Activated naive CD4-positive, alpha-beta T cell treated with anti-CD3 and anti-CD28 coated beads for 36 hours (primary cell): Measurements from ENCODE around the gene KRTAP10-3. TPM values are rescaled to one million over a fixed set of nuclear protein-coding genes. Genes with fewer than 3 reads are reported as not detected.

Source experiments
- CTCF ChIA-PET: fragments of 350-600 bp; sonication (Branson Sonifier 250); formaldehyde crosslinking; loops from one replicate; lab custom pipeline; 2021; ENCODE audit warnings: antibody characterized with exemption; lab: Charles Lee
- DNase-seq: peaks from one replicate; pipeline ENCODE4 v3.0.0-alpha.2; 2020
- H3K27ac Mint-ChIP-seq: one replicate; pipeline ENCODE4 v1.8.0; 2021; ENCODE audit warnings: mild to moderate bottlenecking, mixed read lengths
- H3K27me3 Mint-ChIP-seq: one replicate; pipeline ENCODE4 v1.8.0; 2021; ENCODE audit warnings: low read depth, mixed read lengths
- H3K36me3 Mint-ChIP-seq: one replicate; pipeline ENCODE4 v1.8.0; 2021; ENCODE audit warnings: low read depth, mixed read lengths
- H3K4me1 Mint-ChIP-seq: one replicate; pipeline ENCODE4 v1.8.0; 2021; ENCODE audit warnings: low read depth, mixed read lengths
- H3K4me3 Mint-ChIP-seq: one replicate; pipeline ENCODE4 v1.8.0; 2021; ENCODE audit warnings: mild to moderate bottlenecking, moderate library complexity, mixed read lengths
- H3K9me3 Mint-ChIP-seq: one replicate; pipeline ENCODE4 v1.8.0; 2021; ENCODE audit warnings: mixed read lengths
- intact Hi-C: fragments of 100-400 bp; cut with micrococcal nuclease; formaldehyde crosslinking; loops from one replicate; pipeline ENCODE4 v1.15.1; 2023
- total RNA-seq, 2 experiments: library from RNA; stranded (reverse); gene quantifications; one replicate each; pipeline ENCODE4 v1.2.3, GENCODE V29; 2021

The KRTAP10-3 gene
- total RNA-seq, 2 experiments from 2014 or later: not detected

GRCh38 chr21:44526096-44526997 is 32.2 kb downstream of the KRTAP10-3 start:
- Mint-ChIP-seq H3K27me3 (no peaks in the 10 kb centered on the region), H3K4me1 (no peaks in the 10 kb centered on the region), H3K4me3 (no peak overlapping the region), H3K27ac (no peak overlapping the region), H3K9me3 (no peaks in the 10 kb centered on the region), H3K36me3 (no peaks in the 10 kb centered on the region)
- DNase-seq: no peak
- CTCF ChIA-PET: no interaction called here
- intact Hi-C loops: no loop called here

GRCh38 chr21:44525391-44526095 is 33.1 kb downstream of the KRTAP10-3 start:
- Mint-ChIP-seq H3K4me1 (no peaks in the 10 kb centered on the region), H3K9me3 (no peaks in the 10 kb centered on the region), H3K36me3 (no peaks in the 10 kb centered on the region), H3K4me3 (no peak overlapping the region), H3K27ac (no peak overlapping the region), H3K27me3 (no peaks in the 10 kb centered on the region)
- CTCF ChIA-PET: no interaction called here
- intact Hi-C loops: no loop called here
- no peak for DNase-seq

DNA sequence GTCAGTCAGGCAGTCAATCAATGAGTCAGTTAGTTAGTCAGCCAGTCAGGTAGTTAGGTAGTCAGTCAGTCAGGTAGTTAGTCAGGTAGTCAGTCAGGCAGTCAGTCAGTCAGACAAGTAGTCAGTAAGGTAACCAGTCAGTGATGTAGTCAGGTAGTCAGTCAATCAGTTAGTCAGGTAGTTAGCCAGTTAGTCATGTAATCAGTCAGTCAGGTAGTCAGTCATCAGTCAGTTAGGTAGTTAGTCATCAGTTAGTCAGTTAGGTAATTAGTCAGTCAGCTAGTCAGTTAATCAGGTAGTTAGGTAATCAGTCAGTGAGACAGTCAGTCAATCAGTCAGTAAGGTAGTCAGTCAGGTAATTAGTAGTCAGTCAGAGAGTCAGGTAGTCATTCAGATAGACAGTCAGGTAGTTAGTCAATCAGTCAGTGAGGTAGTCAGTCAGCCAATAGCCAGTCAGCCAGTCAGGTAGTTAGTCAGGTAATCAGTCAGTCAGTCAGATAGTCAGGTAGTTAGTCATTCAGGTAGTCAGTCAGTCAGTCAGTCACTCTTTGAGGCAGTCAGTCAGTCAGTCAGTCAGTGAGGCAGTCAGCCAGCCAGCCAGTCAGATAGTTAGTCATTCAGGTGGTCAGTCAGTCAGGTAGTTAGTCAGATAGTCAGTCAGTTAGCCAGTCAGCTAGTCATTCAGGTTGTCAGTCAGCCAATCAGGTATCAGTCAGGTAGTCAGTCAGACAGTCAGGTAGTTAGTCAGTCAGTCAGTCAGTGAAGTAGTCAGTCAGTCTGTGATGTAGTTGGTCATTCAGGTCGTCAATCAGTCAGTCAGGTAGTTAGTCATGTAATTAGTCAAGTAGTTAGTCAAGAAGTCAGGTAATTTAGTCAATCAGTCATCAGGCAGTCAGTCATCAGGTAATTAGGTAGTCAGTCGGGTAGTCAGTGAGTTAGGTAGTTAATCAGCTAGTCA is 33.9 kb downstream of the KRTAP10-3 start:
- H3K4me1 Mint-ChIP-seq: no peaks in the 10 kb centered on the region
- no peaks in the 10 kb centered on the region for H3K36me3 Mint-ChIP-seq
- CTCF ChIA-PET: no interaction called here
- no peak overlapping the region for H3K27ac Mint-ChIP-seq
- no peaks in the 10 kb centered on the region for H3K27me3 Mint-ChIP-seq
- intact Hi-C loops: no loop called here
- DNase-seq: no peak
- no peak overlapping the region for H3K4me3 Mint-ChIP-seq
- no peaks in the 10 kb centered on the region for H3K9me3 Mint-ChIP-seq

GRCh38 chr21:44523567-44524413 is 34.8 kb downstream of the KRTAP10-3 start:
- Mint-ChIP-seq H3K27me3 (no peaks in the 10 kb centered on the region), H3K36me3 (no peaks in the 10 kb centered on the region), H3K9me3 (no peaks in the 10 kb centered on the region), H3K4me3 (no peak overlapping the region), H3K4me1 (no peaks in the 10 kb centered on the region), H3K27ac (no peak overlapping the region)
- no peak for DNase-seq
- CTCF ChIA-PET: no interaction called here
- intact Hi-C loops: no loop called here

DNA sequence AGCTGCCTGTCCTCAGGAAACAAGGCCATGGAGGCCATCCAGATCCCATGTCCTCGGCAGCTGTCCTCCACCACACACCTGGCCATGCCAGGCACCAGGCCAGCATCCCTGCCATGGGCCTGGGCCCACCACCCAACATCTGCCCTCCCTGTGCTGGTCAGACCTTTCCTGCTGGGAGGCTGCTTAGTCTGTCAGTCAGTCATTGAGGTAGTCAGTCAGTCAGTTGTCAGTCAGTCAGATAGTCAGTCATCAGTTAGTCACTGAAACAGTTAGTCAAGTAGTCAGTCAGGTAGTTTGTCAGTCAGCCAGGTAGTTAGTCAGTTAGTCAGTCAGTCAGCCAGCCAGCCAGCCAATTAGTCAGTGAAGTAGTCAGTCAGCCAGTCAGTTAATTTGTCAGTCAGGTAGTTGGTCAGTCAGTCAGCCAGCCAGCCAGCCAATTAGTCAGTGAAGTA is 35.8 kb downstream of the KRTAP10-3 start:
- Mint-ChIP-seq H3K27ac (no peak overlapping the region), H3K4me1 (no peaks in the 10 kb centered on the region), H3K36me3 (no peaks in the 10 kb centered on the region), H3K4me3 (no peak overlapping the region), H3K27me3 (no peaks in the 10 kb centered on the region), H3K9me3 (no peaks in the 10 kb centered on the region)
- CTCF ChIA-PET: no interaction called here
- no peak for DNase-seq
- intact Hi-C loops: no loop called here

- Mint-ChIP-seq H3K9me3 (no peaks in the 10 kb centered on the region), H3K27me3 (no peaks in the 10 kb centered on the region), H3K27ac (no peak overlapping the region), H3K36me3 (no peaks in the 10 kb centered on the region), H3K4me1 (no peaks in the 10 kb centered on the region), H3K4me3 (no peak overlapping the region)
- intact Hi-C loops: no loop called here
- CTCF ChIA-PET: no interaction called here
- no peak for DNase-seq
These were observed 36.5 kb downstream of the KRTAP10-3 start for GRCh38 chr21:44521928-44522752.

DNA sequence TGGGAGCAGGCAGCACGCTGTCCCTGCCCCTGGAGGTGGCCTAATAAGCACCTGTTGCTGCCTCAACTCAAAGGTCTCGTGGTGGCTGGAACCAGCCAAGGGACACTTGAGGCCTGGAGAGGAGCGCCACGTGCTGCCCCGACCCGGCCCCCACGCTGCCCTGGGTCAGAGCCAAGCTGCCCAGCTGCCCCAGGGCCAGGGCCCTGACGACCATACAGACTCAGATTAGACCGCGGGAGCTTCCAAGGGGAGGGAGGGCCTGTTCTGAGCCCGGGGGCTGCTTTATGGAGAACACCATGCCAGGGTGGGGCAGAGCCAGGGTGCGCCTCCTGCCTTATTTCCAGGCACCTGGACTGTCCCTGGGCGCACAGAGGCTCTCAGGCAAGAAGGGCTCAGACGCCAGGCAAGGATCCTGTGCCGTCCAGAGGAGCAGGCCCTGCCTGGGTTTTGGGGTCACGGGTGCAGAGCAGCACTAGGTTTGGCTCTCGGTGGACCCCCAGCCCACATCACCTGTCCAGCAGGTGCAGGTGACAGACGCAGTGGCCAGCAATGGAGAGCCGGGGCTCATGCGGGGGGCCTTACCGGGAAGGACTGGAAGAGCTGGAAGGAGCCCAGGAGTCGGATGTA is 37.2 kb downstream of the KRTAP10-3 start:
- no peaks in the 10 kb centered on the region for H3K9me3 Mint-ChIP-seq
- intact Hi-C loops: no loop called here
- H3K27me3 Mint-ChIP-seq: no peaks in the 10 kb centered on the region
- CTCF ChIA-PET: no interaction called here
- no peaks in the 10 kb centered on the region for H3K36me3 Mint-ChIP-seq
- H3K27ac Mint-ChIP-seq: no peak overlapping the region
- no peak overlapping the region for H3K4me3 Mint-ChIP-seq
- DNase-seq: no peak
- H3K4me1 Mint-ChIP-seq: no peaks in the 10 kb centered on the region

- no peak overlapping the region for H3K4me3 Mint-ChIP-seq
- H3K27ac Mint-ChIP-seq: no peak overlapping the region
- CTCF ChIA-PET: no interaction called here
- H3K9me3 Mint-ChIP-seq: no peaks in the 10 kb centered on the region
- H3K4me1 Mint-ChIP-seq: no peaks in the 10 kb centered on the region
- DNase-seq: no peak
- H3K36me3 Mint-ChIP-seq: no peaks in the 10 kb centered on the region
- intact Hi-C loops: no loop called here
- no peaks in the 10 kb centered on the region for H3K27me3 Mint-ChIP-seq
These were observed 38.0 kb downstream of the KRTAP10-3 start for GRCh38 chr21:44520326-44521300.

- Mint-ChIP-seq H3K4me1 (no peaks in the 10 kb centered on the region), H3K36me3 (no peaks in the 10 kb centered on the region), H3K27me3 (no peaks in the 10 kb centered on the region), H3K4me3 (no peak overlapping the region), H3K9me3 (no peaks in the 10 kb centered on the region), H3K27ac (no peak overlapping the region)
- intact Hi-C loops: no loop called here
- no peak for DNase-seq
- CTCF ChIA-PET: interaction anchor here (0.6 to 1.3 kb wide), 2 partner anchors 9 to 274 kb away, joined by 3 read pairs; no protein-coding TSS in a partner anchor
These were observed 39.0 kb downstream of the KRTAP10-3 start for GRCh38 chr21:44519346-44520325.
